HG03039 (cell line): ENCODE measurements around the gene PACRG.

Experiments used
- ATAC-seq: cut with Tn5 transposase; IDR thresholded peaks from one replicate; pipeline ENCODE4 v1.9.1; 2021; ENCODE audit warnings: mild to moderate bottlenecking, moderate library complexity; ENCODE audit not compliant: unreplicated experiment

PACRG gene

GRCh38 chr6:163340201-163340887 lies 612.6 kb downstream of the PACRG start:
- ATAC-seq = no peak

- ATAC-seq = no peak
Observed at GRCh38 chr6:163341224-163342061, 613.7 kb downstream of the PACRG start.

GRCh38 chr6:163342571-163343539 lies 615.1 kb downstream of the PACRG start:
- no peak for ATAC-seq

- ATAC-seq = no peak
Observed at GRCh38 chr6:163343609-163344008, 615.8 kb downstream of the PACRG start.

GRCh38 chr6:163344411-163344810 lies 616.6 kb downstream of the PACRG start:
- no peak for ATAC-seq

- no peak for ATAC-seq
Observed at GRCh38 chr6:163345931-163346330, 618.2 kb downstream of the PACRG start.

- ATAC-seq = no peak
Observed at GRCh38 chr6:163346497-163346961, 618.8 kb downstream of the PACRG start.

GRCh38 chr6:163347021-163347446 lies 619.3 kb downstream of the PACRG start:
- ATAC-seq = no peak

- no peak for ATAC-seq
Observed at GRCh38 chr6:163348789-163349680, 621.3 kb downstream of the PACRG start.

GRCh38 chr6:163349696-163350095 lies 621.9 kb downstream of the PACRG start:
- ATAC-seq = no peak

GRCh38 chr6:163351013-163351412 lies 623.2 kb downstream of the PACRG start:
- no peak for ATAC-seq

- ATAC-seq = no peak
Observed at GRCh38 chr6:163352011-163352685, 624.4 kb downstream of the PACRG start.

GRCh38 chr6:163352966-163353365 lies 625.2 kb downstream of the PACRG start:
- ATAC-seq = no peak

GRCh38 chr6:163354085-163354484 lies 626.3 kb downstream of the PACRG start:
- ATAC-seq = no peak

- peak; percentile 54 for ATAC-seq
Observed at GRCh38 chr6:163354761-163355425, 627.1 kb downstream of the PACRG start.

GRCh38 chr6:163355426-163355991 lies 627.7 kb downstream of the PACRG start:
- peak; percentile 32 for ATAC-seq

- ATAC-seq = no peak
Observed at GRCh38 chr6:163356324-163356723, 628.5 kb downstream of the PACRG start.

GRCh38 chr6:163356743-163357142 lies 629.0 kb downstream of the PACRG start:
- no peak for ATAC-seq
